Activated CD4-positive, alpha-beta memory T cell treated with anti-CD3 and anti-CD28 coated beads for 36 hours (primary cell): Measurements from ENCODE around the gene GJA9. TPM values are rescaled to one million over a fixed set of nuclear protein-coding genes. Genes with fewer than 3 reads are reported as not detected.

Experiments
- CTCF ChIA-PET: fragments of 350-600 bp; sonication (Branson Sonifier 250); formaldehyde crosslinking; loops from one replicate; lab custom pipeline; 2021; ENCODE audit warnings: antibody characterized with exemption, inconsistent platforms; lab: Charles Lee
- POLR2A ChIA-PET: fragments of 350-600 bp; sonication (Branson Sonifier 250); formaldehyde crosslinking; loops from one replicate; lab custom pipeline; 2021; ENCODE audit warnings: antibody characterized with exemption; lab: Charles Lee
- DNase-seq: peaks from one replicate; pipeline ENCODE4 v3.0.0-alpha.2; 2020
- H3K27ac Mint-ChIP-seq: one replicate; pipeline ENCODE4 v1.8.0; 2021; ENCODE audit warnings: mixed read lengths
- H3K27me3 Mint-ChIP-seq: one replicate; pipeline ENCODE4 v1.8.0; 2021; ENCODE audit warnings: mixed read lengths
- H3K36me3 Mint-ChIP-seq: one replicate; pipeline ENCODE4 v1.8.0; 2021; ENCODE audit warnings: mixed read lengths
- H3K4me1 Mint-ChIP-seq: one replicate; pipeline ENCODE4 v1.8.0; 2021; ENCODE audit warnings: low read depth, mixed read lengths
- H3K4me3 Mint-ChIP-seq: one replicate; pipeline ENCODE4 v1.8.0; 2021; ENCODE audit warnings: mild to moderate bottlenecking, mixed read lengths
- H3K9me3 Mint-ChIP-seq: one replicate; pipeline ENCODE4 v1.8.0; 2021; ENCODE audit warnings: mixed read lengths
- intact Hi-C: fragments of 100-400 bp; cut with micrococcal nuclease; formaldehyde crosslinking; loops from one replicate; pipeline ENCODE4 v1.15.1; 2023
- total RNA-seq, 2 experiments: library from RNA; stranded (reverse); gene quantifications; one replicate each; pipeline ENCODE4 v1.2.3, GENCODE V29; 2021

Gene GJA9
- total RNA-seq, 2 experiments from 2014 or later = not detected

GRCh38 chr1:38905985-38906384 lies 24.6 kb upstream of the GJA9 start:
- no peak overlapping the region for H3K27ac Mint-ChIP-seq
- CTCF ChIA-PET = no interaction called here
- DNase-seq = no peak
- H3K4me3 Mint-ChIP-seq = no peak overlapping the region
- H3K27me3 Mint-ChIP-seq = no peaks in the 10 kb centered on the region
- POLR2A ChIA-PET = no interaction called here
- peaks cover 3% of the 10 kb centered on the region for H3K36me3 Mint-ChIP-seq
- H3K9me3 Mint-ChIP-seq = peaks cover 4% of the 10 kb centered on the region
- intact Hi-C loops = no loop called here
- H3K4me1 Mint-ChIP-seq = no peaks in the 10 kb centered on the region

GRCh38 chr1:38899560-38899959 lies 18.2 kb upstream of the GJA9 start:
- no peaks in the 10 kb centered on the region for H3K9me3 Mint-ChIP-seq

GRCh38 chr1:38898653-38899230 lies 17.4 kb upstream of the GJA9 start:
- CTCF ChIA-PET = no interaction called here
- no peak overlapping the region for H3K27ac Mint-ChIP-seq
- no peaks in the 10 kb centered on the region for H3K9me3 Mint-ChIP-seq
- H3K4me1 Mint-ChIP-seq = peaks cover 2% of the 10 kb centered on the region
- no peak overlapping the region for H3K4me3 Mint-ChIP-seq
- DNase-seq = peak; percentile 17
- H3K36me3 Mint-ChIP-seq = no peaks in the 10 kb centered on the region
- H3K27me3 Mint-ChIP-seq = no peaks in the 10 kb centered on the region
- intact Hi-C loops = no loop called here
- POLR2A ChIA-PET = no interaction called here

More at GRCh38 chr1:38899560-38899959, 18.2 kb upstream of the GJA9 start:
- Mint-ChIP-seq H3K27ac (no peak overlapping the region), H3K27me3 (no peaks in the 10 kb centered on the region), H3K36me3 (no peaks in the 10 kb centered on the region), H3K4me1 (peaks cover 2% of the 10 kb centered on the region), H3K4me3 (no peak overlapping the region)
- no peak for DNase-seq
- CTCF ChIA-PET = no interaction called here
- intact Hi-C loops = no loop called here
- POLR2A ChIA-PET = no interaction called here

- Mint-ChIP-seq H3K4me1 (peaks cover 2% of the 10 kb centered on the region), H3K27me3 (no peaks in the 10 kb centered on the region), H3K9me3 (no peaks in the 10 kb centered on the region), H3K27ac (no peak overlapping the region), H3K36me3 (no peaks in the 10 kb centered on the region), H3K4me3 (no peak overlapping the region)
- POLR2A ChIA-PET = no interaction called here
- DNase-seq = no peak
- CTCF ChIA-PET = no interaction called here
- intact Hi-C loops = no loop called here
Measured at GRCh38 chr1:38896169-38896568, 14.8 kb upstream of the GJA9 start.

GRCh38 chr1:38892976-38893375 lies 11.6 kb upstream of the GJA9 start:
- POLR2A ChIA-PET = no interaction called here

GRCh38 chr1:38891753-38892152 lies 10.4 kb upstream of the GJA9 start:
- H3K36me3 Mint-ChIP-seq = no peaks in the 10 kb centered on the region
- no peak overlapping the region for H3K27ac Mint-ChIP-seq
- CTCF ChIA-PET = interaction anchor here (1.1 kb wide), 1 partner anchor 27 kb away, joined by 3 read pairs; no protein-coding TSS in a partner anchor
- intact Hi-C loops = no loop called here
- POLR2A ChIA-PET = no interaction called here
- H3K27me3 Mint-ChIP-seq = no peaks in the 10 kb centered on the region
- H3K4me1 Mint-ChIP-seq = no peaks in the 10 kb centered on the region
- H3K9me3 Mint-ChIP-seq = no peaks in the 10 kb centered on the region
- no peak overlapping the region for H3K4me3 Mint-ChIP-seq
- no peak for DNase-seq

More at GRCh38 chr1:38892976-38893375, 11.6 kb upstream of the GJA9 start:
- no peak overlapping the region for H3K4me3 Mint-ChIP-seq
- H3K27ac Mint-ChIP-seq = no peak overlapping the region
- CTCF ChIA-PET = interaction anchor here (1.1 to 1.7 kb wide), 2 partner anchors 26 to 71 kb away, joined by 3 to 4 read pairs; no protein-coding TSS in a partner anchor
- no peaks in the 10 kb centered on the region for H3K9me3 Mint-ChIP-seq
- DNase-seq = no peak
- no peaks in the 10 kb centered on the region for H3K4me1 Mint-ChIP-seq
- intact Hi-C loops = no loop called here
- H3K36me3 Mint-ChIP-seq = no peaks in the 10 kb centered on the region
- H3K27me3 Mint-ChIP-seq = no peaks in the 10 kb centered on the region

- no peaks in the 10 kb centered on the region for H3K27me3 Mint-ChIP-seq
- DNase-seq = no peak
- H3K36me3 Mint-ChIP-seq = no peaks in the 10 kb centered on the region
- ChIA-PET POLR2A (no interaction called here), CTCF (no interaction called here)
- H3K4me1 Mint-ChIP-seq = no peaks in the 10 kb centered on the region
- no peaks in the 10 kb centered on the region for H3K9me3 Mint-ChIP-seq
- H3K4me3 Mint-ChIP-seq = no peak overlapping the region
- H3K27ac Mint-ChIP-seq = no peak overlapping the region
- intact Hi-C loops = no loop called here
Measured at GRCh38 chr1:38889589-38889988, 8.2 kb upstream of the GJA9 start.

GRCh38 chr1:38888423-38889333 lies 7.3 kb upstream of the GJA9 start:
- no peaks in the 10 kb centered on the region for H3K9me3 Mint-ChIP-seq
- ChIA-PET POLR2A (no interaction called here), CTCF (no interaction called here)
- intact Hi-C loops = no loop called here
- no peaks in the 10 kb centered on the region for H3K36me3 Mint-ChIP-seq
- no peaks in the 10 kb centered on the region for H3K27me3 Mint-ChIP-seq
- H3K27ac Mint-ChIP-seq = no peak overlapping the region
- H3K4me3 Mint-ChIP-seq = no peak overlapping the region
- DNase-seq = no peak
- no peaks in the 10 kb centered on the region for H3K4me1 Mint-ChIP-seq

- no peaks in the 10 kb centered on the region for H3K9me3 Mint-ChIP-seq
- no peaks in the 10 kb centered on the region for H3K27me3 Mint-ChIP-seq
- CTCF ChIA-PET = no interaction called here
- no peak overlapping the region for H3K27ac Mint-ChIP-seq
- DNase-seq = no peak
- H3K4me1 Mint-ChIP-seq = no peaks in the 10 kb centered on the region
- no peak overlapping the region for H3K4me3 Mint-ChIP-seq
- no peaks in the 10 kb centered on the region for H3K36me3 Mint-ChIP-seq
- POLR2A ChIA-PET = interaction anchor here (0.7 kb wide), 1 partner anchor 95 kb away, joined by 3 read pairs; no protein-coding TSS in a partner anchor
- intact Hi-C loops = no loop called here
Measured at GRCh38 chr1:38885092-38885491, 3.7 kb upstream of the GJA9 start.

- Mint-ChIP-seq H3K27me3 (no peaks in the 10 kb centered on the region), H3K36me3 (peaks cover 2% of the 10 kb centered on the region), H3K4me3 (no peak overlapping the region), H3K4me1 (peaks cover 24% of the 10 kb centered on the region), H3K27ac (no peak overlapping the region), H3K9me3 (no peaks in the 10 kb centered on the region)
- POLR2A ChIA-PET = interaction anchor here (1.1 kb wide), 1 partner anchor 151 kb away, joined by 3 read pairs; no protein-coding TSS in a partner anchor
- CTCF ChIA-PET = interaction anchor here (1.3 kb wide), 1 partner anchor 88 kb away, joined by 3 read pairs; no protein-coding TSS in a partner anchor
- intact Hi-C loops = no loop called here
- no peak for DNase-seq
Measured at GRCh38 chr1:38875811-38876210, 5.6 kb downstream of the GJA9 start.

GRCh38 chr1:38873027-38873969 lies 8.1 kb downstream of the GJA9 start, which contains the start of gene MYCBP:
Gene MYCBP, minus strand, starts transcription at chr1:38873348. Its CDS starts 43 bp downstream, at chr1:38873305.
- peak; percentile 98 for DNase-seq
- intact Hi-C loops = loop anchor here (1.0 to 5.0 kb wide), 3 partner anchors 14 to 154 kb away; partner anchors contain the start of genes AKIRIN1, NDUFS5 and RRAGC
- no peaks in the 10 kb centered on the region for H3K27me3 Mint-ChIP-seq
- CTCF ChIA-PET = interaction anchor here (0.6 to 2.1 kb wide), 8 partner anchors 14 to 219 kb away, joined by 3 to 7 read pairs (median 4); partner anchors contain the start of genes NDUFS5 and RRAGC
- peaks cover 4% of the 10 kb centered on the region for H3K36me3 Mint-ChIP-seq
- H3K27ac Mint-ChIP-seq = peak within 1 kb of the TSS; percentile 71
- H3K9me3 Mint-ChIP-seq = no peaks in the 10 kb centered on the region
- peak within 1 kb of the TSS; percentile 91 for H3K4me3 Mint-ChIP-seq
- POLR2A ChIA-PET = interaction anchor here (1.2 to 1.9 kb wide), 3 partner anchors 14 to 134 kb away, joined by 3 to 11 read pairs (median 3); partner anchors contain the start of gene RRAGC
- peaks cover 26% of the 10 kb centered on the region for H3K4me1 Mint-ChIP-seq
